HEK293 (cell line): Measurements from ENCODE around the gene POLR2E.

Source experiments
- CTCF ChIA-PET: fragments of 350-600 bp; formaldehyde crosslinking; extraction: SDS; loops from one replicate; lab custom pipeline; 2021; ENCODE audit warnings: antibody characterized with exemption; lab: Yijun Ruan, JAX
- POLR2A ChIA-PET: fragments of 300-600 bp; formaldehyde crosslinking; extraction: SDS; loops from one replicate; lab custom pipeline; 2020; ENCODE audit warnings: antibody characterized with exemption, inconsistent platforms; lab: Yijun Ruan, JAX
- H3K27ac ChIP-seq: fragments of 200-500 bp; sonication (Bioruptor generic); 2 replicates; pipeline ENCODE4 v1.5.1; 2014; ENCODE audit warnings: low read depth, low read length, control low read depth, inconsistent platforms; ENCODE audit errors: extremely low read depth
- H3K36me3 ChIP-seq, 2 experiments: fragments of 200-500 bp in 1 of 2; sonication (Bioruptor generic) in 1 of 2; 1 replicate in 1 of 2; 2 replicates in 1 of 2; pipeline ENCODE4 v1.5.1; 2014 to 2017; ENCODE audit warnings: inconsistent platforms in 2 of 2, low read length in 2 of 2; ENCODE audit not compliant: control insufficient read depth in 2 of 2, insufficient read depth in 1 of 2
- H3K4me1 ChIP-seq: fragments of 200-500 bp; sonication (Bioruptor generic); 2 replicates; pipeline ENCODE4 v1.5.1; 2014; ENCODE audit warnings: mild to moderate bottlenecking, low read length, inconsistent platforms; ENCODE audit not compliant: control insufficient read depth, insufficient read depth
- H3K4me3 ChIP-seq: 2 replicates; pipeline ENCODE4 v1.5.1; 2011; ENCODE audit warnings: low read depth, mild to moderate bottlenecking, control low read depth, low read length, moderate library complexity
- H3K9me3 ChIP-seq: fragments of 200-500 bp; sonication (Bioruptor generic); 2 replicates; pipeline ENCODE4 v1.5.1; 2014; ENCODE audit warnings: low read depth, low read length, inconsistent platforms; ENCODE audit not compliant: control insufficient read depth, insufficient read depth
- BCL11A ChIP-seq: fragments of 450-650 bp; formaldehyde crosslinking; IDR thresholded peaks from 2 replicates; pipeline ENCODE4 v1.5.1; 2016; ENCODE audit warnings: low read depth, missing biosample characterization, missing genetic modification characterization
- GLI2 ChIP-seq: fragments of 450-650 bp; formaldehyde crosslinking; IDR thresholded peaks from 2 replicates; pipeline ENCODE4; 2017; ENCODE audit warnings: missing biosample characterization, missing genetic modification characterization, low read depth, borderline replicate concordance
- GLIS1 ChIP-seq: fragments of 450-650 bp; formaldehyde crosslinking; IDR thresholded peaks from 2 replicates; pipeline ENCODE4 v1.5.1; 2016; ENCODE audit warnings: missing biosample characterization, missing genetic modification characterization
- KLF1 ChIP-seq: fragments of 450-650 bp; formaldehyde crosslinking; IDR thresholded peaks from 2 replicates; pipeline ENCODE4 v1.5.1; 2016; ENCODE audit warnings: missing biosample characterization, missing genetic modification characterization
- KLF10 ChIP-seq: fragments of 450-650 bp; IDR thresholded peaks from 2 replicates; pipeline ENCODE4 v1.5.1; 2018; ENCODE audit warnings: missing biosample characterization, mild to moderate bottlenecking, missing genetic modification characterization
- PRDM1 ChIP-seq: fragments of 450-650 bp; formaldehyde crosslinking; IDR thresholded peaks from 2 replicates; pipeline ENCODE4; 2016; ENCODE audit warnings: missing biosample characterization, missing genetic modification characterization
- SCRT2 ChIP-seq: fragments of 450-650 bp; formaldehyde crosslinking; IDR thresholded peaks from 2 replicates; pipeline ENCODE4 v1.5.1; 2016; ENCODE audit warnings: missing biosample characterization, missing genetic modification characterization
- SP3 ChIP-seq: fragments of 450-650 bp; formaldehyde crosslinking; IDR thresholded peaks from 2 replicates; pipeline ENCODE4 v1.5.1; 2016; ENCODE audit warnings: missing biosample characterization, missing genetic modification characterization
- ZFHX2 ChIP-seq: fragments of 450-650 bp; formaldehyde crosslinking; conservative IDR thresholded peaks from 2 replicates; pipeline ENCODE4 v1.5.1; 2016; ENCODE audit warnings: missing biosample characterization, missing genetic modification characterization
- ZFP37 ChIP-seq: fragments of 450-650 bp; formaldehyde crosslinking; IDR thresholded peaks from 2 replicates; pipeline ENCODE4 v1.5.1; 2016; ENCODE audit warnings: missing biosample characterization, missing genetic modification characterization
- ZNF292 ChIP-seq: fragments of 450-650 bp; formaldehyde crosslinking; IDR thresholded peaks from 2 replicates; pipeline ENCODE4 v1.5.1; 2016; ENCODE audit warnings: low read depth, missing biosample characterization, missing genetic modification characterization, borderline replicate concordance
- ZNF394 ChIP-seq: fragments of 450-650 bp; formaldehyde crosslinking; IDR thresholded peaks from 2 replicates; pipeline ENCODE4 v1.5.1; 2016; ENCODE audit warnings: missing biosample characterization, missing genetic modification characterization, mild to moderate bottlenecking, moderate library complexity, borderline replicate concordance
- ZNF48 ChIP-seq: fragments of 450-650 bp; formaldehyde crosslinking; IDR thresholded peaks from 2 replicates; pipeline ENCODE4 v1.5.1; 2016; ENCODE audit warnings: missing biosample characterization, missing genetic modification characterization
- ZSCAN23 ChIP-seq: fragments of 450-650 bp; formaldehyde crosslinking; IDR thresholded peaks from 2 replicates; pipeline ENCODE4 v1.5.1; 2016; ENCODE audit warnings: missing biosample characterization, missing genetic modification characterization
- ZXDB ChIP-seq: fragments of 450-650 bp; formaldehyde crosslinking; IDR thresholded peaks from 2 replicates; pipeline ENCODE4 v1.5.1; 2016; ENCODE audit warnings: missing biosample characterization, missing genetic modification characterization
- TF ChIP-seq, protein P1 (sequence below): fragments of 450-650 bp; formaldehyde crosslinking; IDR thresholded peaks from 2 replicates; pipeline ENCODE4 v1.5.1; 2016; ENCODE audit warnings: missing biosample characterization, missing genetic modification characterization
- TF ChIP-seq, protein P2 (sequence below): fragments of 450-650 bp; formaldehyde crosslinking; IDR thresholded peaks from 2 replicates; pipeline ENCODE4 v1.5.1; 2016; ENCODE audit warnings: missing biosample characterization, missing genetic modification characterization
- TF ChIP-seq, protein P3 (sequence below): fragments of 450-650 bp; formaldehyde crosslinking; IDR thresholded peaks from 2 replicates; pipeline ENCODE4 v1.5.1; 2016; ENCODE audit warnings: missing biosample characterization, missing genetic modification characterization
- TF ChIP-seq, protein P4 (sequence below): fragments of 450-650 bp; formaldehyde crosslinking; IDR thresholded peaks from 2 replicates; pipeline ENCODE4; 2016; ENCODE audit warnings: missing biosample characterization, missing genetic modification characterization

POLR2E gene

DNA sequence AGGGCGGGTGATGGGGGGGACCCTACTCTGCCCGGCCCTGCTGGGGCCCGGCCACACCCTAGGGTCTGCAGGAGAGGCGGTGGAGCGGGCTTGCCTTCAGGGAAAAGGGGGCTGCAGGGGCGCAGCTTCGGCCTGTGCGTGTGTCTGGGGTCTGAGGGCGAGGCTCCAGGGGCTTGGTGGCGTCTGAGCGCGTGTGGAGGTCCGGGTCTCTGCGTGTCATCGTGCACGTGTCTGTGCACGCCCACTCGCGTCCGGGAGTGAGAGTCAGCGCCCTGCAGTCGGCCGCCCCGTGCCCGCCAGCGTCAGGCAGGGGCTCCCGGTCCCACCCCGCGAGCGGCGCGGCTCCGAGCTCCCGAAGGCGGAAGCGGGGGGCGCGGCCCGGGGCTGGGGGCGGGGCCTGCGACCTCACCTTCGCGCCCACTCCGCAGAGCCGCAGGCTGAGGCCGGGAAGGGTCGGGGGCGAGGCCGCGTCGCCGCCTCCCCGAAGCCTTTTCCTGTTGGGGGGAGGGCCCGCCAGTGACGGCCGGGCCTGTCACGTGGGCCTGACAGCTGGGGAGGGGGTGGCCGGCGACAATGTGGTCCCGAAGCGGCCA is 28.3 kb downstream of the POLR2E start, which contains the start of gene ARHGAP45 (continued):
- TF ChIP-seq SP3 (tag by site-specific recombination) = peak; percentile 15; the same call in 1 of the 2 replicates
- TF ChIP-seq PRDM1 = no peak
- 0 out of 2 replicates have a peak, but pooled peaks have one; percentile 33 for TF ChIP-seq ZXDB (tag by site-specific recombination)
- TF ChIP-seq KLF10 (tag by site-specific recombination) = peak; percentile 63
- peak; percentile 69 for TF ChIP-seq ZFHX2 (tag by site-specific recombination)
- TF ChIP-seq, all 188 proteins: peak for 11

DNA sequence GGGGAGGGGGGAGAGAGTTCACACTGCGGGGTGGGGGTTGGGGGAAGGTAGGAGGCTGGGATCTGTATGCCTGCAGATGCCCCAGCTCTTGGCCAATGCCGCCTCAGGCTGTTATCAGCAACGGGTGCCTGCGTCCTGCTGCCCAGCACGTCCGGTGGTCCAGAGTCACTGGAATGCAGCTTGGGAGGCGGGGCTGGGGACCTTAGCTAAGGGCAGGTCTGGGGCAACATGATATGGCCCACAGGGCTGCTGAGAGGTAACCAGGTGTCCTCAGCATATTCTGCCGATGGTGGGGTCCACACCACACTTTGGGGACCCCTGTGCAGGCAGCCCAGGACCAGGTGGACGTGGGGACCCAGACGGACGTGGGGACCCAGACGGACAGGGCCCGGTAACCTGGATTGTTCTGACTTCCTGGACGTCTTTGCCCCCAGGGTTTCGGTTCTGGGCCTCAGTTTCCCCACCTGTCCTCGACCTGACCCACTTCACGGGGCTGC is 28.9 kb downstream of the POLR2E start:
- H3K27ac ChIP-seq = no peak overlapping the region
- no peaks in the 10 kb centered on the region for H3K9me3 ChIP-seq
- TF ChIP-seq BCL11A (tag by site-specific recombination) = no peak
- TF ChIP-seq, protein P1, sequence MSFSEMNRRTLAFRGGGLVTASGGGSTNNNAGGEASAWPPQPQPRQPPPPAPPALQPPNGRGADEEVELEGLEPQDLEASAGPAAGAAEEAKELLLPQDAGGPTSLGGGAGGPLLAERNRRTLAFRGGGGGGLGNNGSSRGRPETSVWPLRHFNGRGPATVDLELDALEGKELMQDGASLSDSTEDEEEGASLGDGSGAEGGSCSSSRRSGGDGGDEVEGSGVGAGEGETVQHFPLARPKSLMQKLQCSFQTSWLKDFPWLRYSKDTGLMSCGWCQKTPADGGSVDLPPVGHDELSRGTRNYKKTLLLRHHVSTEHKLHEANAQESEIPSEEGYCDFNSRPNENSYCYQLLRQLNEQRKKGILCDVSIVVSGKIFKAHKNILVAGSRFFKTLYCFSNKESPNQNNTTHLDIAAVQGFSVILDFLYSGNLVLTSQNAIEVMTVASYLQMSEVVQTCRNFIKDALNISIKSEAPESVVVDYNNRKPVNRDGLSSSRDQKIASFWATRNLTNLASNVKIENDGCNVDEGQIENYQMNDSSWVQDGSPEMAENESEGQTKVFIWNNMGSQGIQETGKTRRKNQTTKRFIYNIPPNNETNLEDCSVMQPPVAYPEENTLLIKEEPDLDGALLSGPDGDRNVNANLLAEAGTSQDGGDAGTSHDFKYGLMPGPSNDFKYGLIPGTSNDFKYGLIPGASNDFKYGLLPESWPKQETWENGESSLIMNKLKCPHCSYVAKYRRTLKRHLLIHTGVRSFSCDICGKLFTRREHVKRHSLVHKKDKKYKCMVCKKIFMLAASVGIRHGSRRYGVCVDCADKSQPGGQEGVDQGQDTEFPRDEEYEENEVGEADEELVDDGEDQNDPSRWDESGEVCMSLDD = 0 out of 2 replicates have a peak, but pooled peaks have one; percentile 20
- peaks cover 2% of the 10 kb centered on the region; the same call in 1 of the 2 replicates for H3K4me1 ChIP-seq
- CTCF ChIA-PET = interaction anchor here (0.7 to 1.5 kb wide), 4 partner anchors 9 to 26 kb away, joined by 3 to 6 read pairs (median 4); partner anchors contain the start of gene ABCA7
- peaks cover 0 to 3% of the 10 kb centered on the region in 2 experiments; a peak in 2 of 3 replicates for H3K36me3 ChIP-seq
- H3K4me3 ChIP-seq = no peak overlapping the region
- POLR2A ChIA-PET = interaction anchor here (0.6 to 1.5 kb wide), 7 partner anchors 18 to 100 kb away, joined by 3 to 6 read pairs (median 3); partner anchors contain the start of gene GPX4

DNA sequence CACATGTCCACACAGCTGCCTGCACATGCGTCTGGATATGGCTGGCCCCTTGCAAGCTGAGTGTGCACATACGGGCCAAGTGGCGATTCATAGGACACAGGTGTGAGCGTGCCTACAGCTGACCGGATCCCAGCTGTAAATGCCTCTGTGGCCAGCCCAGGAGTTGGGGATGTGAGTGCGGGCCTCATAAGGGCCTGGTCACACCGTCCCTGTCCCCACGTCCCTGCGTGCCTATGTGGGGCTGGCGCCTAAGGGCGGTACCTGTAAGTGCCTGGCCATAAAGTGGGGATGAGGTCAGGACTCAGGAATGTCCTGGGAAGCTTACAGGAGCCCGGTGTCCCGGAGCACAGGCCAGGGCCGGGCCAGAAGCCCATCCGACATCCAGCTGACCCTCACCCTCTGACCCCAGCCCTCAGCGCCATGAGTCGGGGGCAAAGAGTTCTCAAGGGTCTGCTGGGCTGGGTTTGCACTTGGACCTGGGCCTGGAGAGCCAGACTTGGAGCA is 29.5 kb downstream of the POLR2E start:
- TF ChIP-seq, protein P2, sequence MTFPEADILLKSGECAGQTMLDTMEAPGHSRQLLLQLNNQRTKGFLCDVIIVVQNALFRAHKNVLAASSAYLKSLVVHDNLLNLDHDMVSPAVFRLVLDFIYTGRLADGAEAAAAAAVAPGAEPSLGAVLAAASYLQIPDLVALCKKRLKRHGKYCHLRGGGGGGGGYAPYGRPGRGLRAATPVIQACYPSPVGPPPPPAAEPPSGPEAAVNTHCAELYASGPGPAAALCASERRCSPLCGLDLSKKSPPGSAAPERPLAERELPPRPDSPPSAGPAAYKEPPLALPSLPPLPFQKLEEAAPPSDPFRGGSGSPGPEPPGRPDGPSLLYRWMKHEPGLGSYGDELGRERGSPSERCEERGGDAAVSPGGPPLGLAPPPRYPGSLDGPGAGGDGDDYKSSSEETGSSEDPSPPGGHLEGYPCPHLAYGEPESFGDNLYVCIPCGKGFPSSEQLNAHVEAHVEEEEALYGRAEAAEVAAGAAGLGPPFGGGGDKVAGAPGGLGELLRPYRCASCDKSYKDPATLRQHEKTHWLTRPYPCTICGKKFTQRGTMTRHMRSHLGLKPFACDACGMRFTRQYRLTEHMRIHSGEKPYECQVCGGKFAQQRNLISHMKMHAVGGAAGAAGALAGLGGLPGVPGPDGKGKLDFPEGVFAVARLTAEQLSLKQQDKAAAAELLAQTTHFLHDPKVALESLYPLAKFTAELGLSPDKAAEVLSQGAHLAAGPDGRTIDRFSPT (tag by site-specific recombination) = peak; percentile 84
- TF ChIP-seq, protein P3, sequence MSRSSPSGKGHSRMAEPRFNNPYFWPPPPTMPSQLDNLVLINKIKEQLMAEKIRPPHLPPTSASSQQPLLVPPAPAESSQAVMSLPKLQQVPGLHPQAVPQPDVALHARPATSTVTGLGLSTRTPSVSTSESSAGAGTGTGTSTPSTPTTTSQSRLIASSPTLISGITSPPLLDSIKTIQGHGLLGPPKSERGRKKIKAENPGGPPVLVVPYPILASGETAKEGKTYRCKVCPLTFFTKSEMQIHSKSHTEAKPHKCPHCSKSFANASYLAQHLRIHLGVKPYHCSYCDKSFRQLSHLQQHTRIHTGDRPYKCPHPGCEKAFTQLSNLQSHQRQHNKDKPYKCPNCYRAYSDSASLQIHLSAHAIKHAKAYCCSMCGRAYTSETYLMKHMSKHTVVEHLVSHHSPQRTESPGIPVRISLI = no peak
- TF ChIP-seq, protein P4, sequence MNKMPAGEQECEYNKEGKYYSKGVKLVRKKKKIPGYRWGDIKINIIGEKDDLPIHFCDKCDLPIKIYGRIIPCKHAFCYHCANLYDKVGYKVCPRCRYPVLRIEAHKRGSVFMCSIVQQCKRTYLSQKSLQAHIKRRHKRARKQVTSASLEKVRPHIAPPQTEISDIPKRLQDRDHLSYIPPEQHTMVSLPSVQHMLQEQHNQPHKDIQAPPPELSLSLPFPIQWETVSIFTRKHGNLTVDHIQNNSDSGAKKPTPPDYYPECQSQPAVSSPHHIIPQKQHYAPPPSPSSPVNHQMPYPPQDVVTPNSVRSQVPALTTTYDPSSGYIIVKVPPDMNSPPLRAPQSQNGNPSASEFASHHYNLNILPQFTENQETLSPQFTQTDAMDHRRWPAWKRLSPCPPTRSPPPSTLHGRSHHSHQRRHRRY (tag by site-specific recombination) = no peak
- peak; percentile 86 for TF ChIP-seq KLF1
- TF ChIP-seq GLIS1 (tag by site-specific recombination) = 0 out of 2 replicates have a peak, but pooled peaks have one; percentile 9
- TF ChIP-seq ZNF48 = no peak
- 0 out of 2 replicates have a peak, but pooled peaks have one; percentile 1 for TF ChIP-seq ZFP37
- TF ChIP-seq SCRT2 (tag by site-specific recombination) = 0 out of 2 replicates have a peak, but pooled peaks have one; percentile 28
- no peak for TF ChIP-seq ZNF292 (tag by site-specific recombination)
- TF ChIP-seq GLI2 (tag by site-specific recombination) = no peak
- TF ChIP-seq ZNF394 = 0 out of 2 replicates have a peak, but pooled peaks have one; percentile 13
- TF ChIP-seq ZSCAN23 (tag by site-specific recombination) = no peak
- CTCF ChIA-PET = interaction anchor here (0.7 to 2.1 kb wide), 6 partner anchors 10 to 44 kb away, joined by 3 to 11 read pairs (median 5); partner anchors contain the start of genes ABCA7, CNN2 and RNU6-2
- Histone ChIP-seq H3K9me3 (no peaks in the 10 kb centered on the region), H3K27ac (no peak overlapping the region), H3K4me1 (peaks cover 2% of the 10 kb centered on the region; the same call in 1 of the 2 replicates), H3K4me3 (no peak overlapping the region), H3K36me3 (peaks cover 0 to 3% of the 10 kb centered on the region in 2 experiments; a peak in 2 of 3 replicates)
- POLR2A ChIA-PET = interaction anchor here (1.0 to 1.2 kb wide), 2 partner anchors 19 to 20 kb away, joined by 3 to 4 read pairs; no protein-coding TSS in a partner anchor
